ENCODE data around the gene SHC3. TPM values are rescaled to one million over a fixed set of nuclear protein-coding genes. Genes with fewer than 3 reads are reported as not detected.

SHC3 gene
- total and polyA plus RNA-seq, 2 experiments from 2014 or later: 1.3 to 2.9 TPM

DNA sequence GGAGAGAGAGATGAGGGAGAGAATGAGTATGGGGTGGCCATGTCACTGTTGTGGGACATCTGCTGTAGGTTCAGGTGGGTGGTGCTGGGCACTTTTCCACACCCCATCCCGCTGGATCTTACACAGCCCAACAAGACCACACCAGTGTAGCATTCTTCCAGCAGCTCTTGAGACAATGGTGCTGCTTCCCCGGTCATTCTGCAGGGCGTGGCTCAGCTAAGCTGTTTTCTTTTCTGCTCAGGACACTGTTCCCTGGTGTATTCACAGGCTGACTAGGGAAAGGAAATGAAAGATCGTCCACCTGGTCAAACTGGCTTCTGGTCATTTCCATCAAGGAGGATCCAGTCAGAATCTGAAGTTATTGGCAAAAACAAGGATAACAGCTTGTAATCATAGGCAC lies 111.8 kb downstream of the SHC3 start:
- Histone ChIP-seq H3K4me1 (ENCODE audit: insufficient read depth) (no peaks in the 10 kb centered on the region), H3K79me2 (replicated peaks; ENCODE audit: insufficient read depth) (no peaks in the 10 kb centered on the region), H2AFZ (no peak overlapping the region), H3K4me2 (no peak overlapping the region), H3K9me2 (ENCODE audit: insufficient read depth) (no peaks in the 10 kb centered on the region), H3F3A (replicated peaks; ENCODE audit: low read depth) (no peaks in the 10 kb centered on the region), H3K27ac (ENCODE audit: low read depth) (no peak overlapping the region), H3K4me3 (no peak overlapping the region), H3K36me3 (ENCODE audit: insufficient read depth) (no peaks in the 10 kb centered on the region), H3K27me3 (ENCODE audit: insufficient read depth) (no peaks in the 10 kb centered on the region), H4K20me1 (replicated peaks; ENCODE audit: insufficient read depth) (no peaks in the 10 kb centered on the region)
- Mint-ChIP-seq H3K4me1 (peaks cover 5% of the 10 kb centered on the region; the same call in 1 of the 3 replicates), H3K9me3 (no peaks in the 10 kb centered on the region), H3K27ac (no peak overlapping the region), H3K27me3 (ENCODE audit: insufficient read depth, low read depth, poor library complexity) (peaks cover 1% of the 10 kb centered on the region), H3K4me3 (no peak overlapping the region), H3K36me3 (ENCODE audit: low read depth) (peaks cover 3% of the 10 kb centered on the region; the same call in 1 of the 3 replicates)
- no peak for TF ChIP-seq STAT1 (IDR thresholded peaks at IDR 0.05; ENCODE audit: unreplicated experiment)
- TF ChIP-seq ZNF331 (CRISPR knock-in tag; IDR thresholded peaks at IDR 0.05; ENCODE audit: low read depth): no peak
- TF ChIP-seq ZNF114 (CRISPR knock-in tag; IDR thresholded peaks at IDR 0.05): no peak
- TF ChIP-seq NANOG (IDR thresholded peaks at IDR 0.05; ENCODE audit: borderline replicate concordance): no peak
- TF ChIP-seq, protein P1, sequence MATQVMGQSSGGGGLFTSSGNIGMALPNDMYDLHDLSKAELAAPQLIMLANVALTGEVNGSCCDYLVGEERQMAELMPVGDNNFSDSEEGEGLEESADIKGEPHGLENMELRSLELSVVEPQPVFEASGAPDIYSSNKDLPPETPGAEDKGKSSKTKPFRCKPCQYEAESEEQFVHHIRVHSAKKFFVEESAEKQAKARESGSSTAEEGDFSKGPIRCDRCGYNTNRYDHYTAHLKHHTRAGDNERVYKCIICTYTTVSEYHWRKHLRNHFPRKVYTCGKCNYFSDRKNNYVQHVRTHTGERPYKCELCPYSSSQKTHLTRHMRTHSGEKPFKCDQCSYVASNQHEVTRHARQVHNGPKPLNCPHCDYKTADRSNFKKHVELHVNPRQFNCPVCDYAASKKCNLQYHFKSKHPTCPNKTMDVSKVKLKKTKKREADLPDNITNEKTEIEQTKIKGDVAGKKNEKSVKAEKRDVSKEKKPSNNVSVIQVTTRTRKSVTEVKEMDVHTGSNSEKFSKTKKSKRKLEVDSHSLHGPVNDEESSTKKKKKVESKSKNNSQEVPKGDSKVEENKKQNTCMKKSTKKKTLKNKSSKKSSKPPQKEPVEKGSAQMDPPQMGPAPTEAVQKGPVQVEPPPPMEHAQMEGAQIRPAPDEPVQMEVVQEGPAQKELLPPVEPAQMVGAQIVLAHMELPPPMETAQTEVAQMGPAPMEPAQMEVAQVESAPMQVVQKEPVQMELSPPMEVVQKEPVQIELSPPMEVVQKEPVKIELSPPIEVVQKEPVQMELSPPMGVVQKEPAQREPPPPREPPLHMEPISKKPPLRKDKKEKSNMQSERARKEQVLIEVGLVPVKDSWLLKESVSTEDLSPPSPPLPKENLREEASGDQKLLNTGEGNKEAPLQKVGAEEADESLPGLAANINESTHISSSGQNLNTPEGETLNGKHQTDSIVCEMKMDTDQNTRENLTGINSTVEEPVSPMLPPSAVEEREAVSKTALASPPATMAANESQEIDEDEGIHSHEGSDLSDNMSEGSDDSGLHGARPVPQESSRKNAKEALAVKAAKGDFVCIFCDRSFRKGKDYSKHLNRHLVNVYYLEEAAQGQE (IDR thresholded peaks at IDR 0.05; ENCODE audit: unreplicated experiment): no peak
- TF ChIP-seq JUNB (IDR thresholded peaks at IDR 0.05; ENCODE audit: unreplicated experiment): no peak
- TF ChIP-seq, protein P2, sequence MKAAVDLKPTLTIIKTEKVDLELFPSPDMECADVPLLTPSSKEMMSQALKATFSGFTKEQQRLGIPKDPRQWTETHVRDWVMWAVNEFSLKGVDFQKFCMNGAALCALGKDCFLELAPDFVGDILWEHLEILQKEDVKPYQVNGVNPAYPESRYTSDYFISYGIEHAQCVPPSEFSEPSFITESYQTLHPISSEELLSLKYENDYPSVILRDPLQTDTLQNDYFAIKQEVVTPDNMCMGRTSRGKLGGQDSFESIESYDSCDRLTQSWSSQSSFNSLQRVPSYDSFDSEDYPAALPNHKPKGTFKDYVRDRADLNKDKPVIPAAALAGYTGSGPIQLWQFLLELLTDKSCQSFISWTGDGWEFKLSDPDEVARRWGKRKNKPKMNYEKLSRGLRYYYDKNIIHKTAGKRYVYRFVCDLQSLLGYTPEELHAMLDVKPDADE (IDR thresholded peaks at IDR 0.05): no peak
- no peak for TF ChIP-seq EZH2 (IDR thresholded peaks at IDR 0.05; ENCODE audit: low read depth, unreplicated experiment)
- TF ChIP-seq, protein P3, sequence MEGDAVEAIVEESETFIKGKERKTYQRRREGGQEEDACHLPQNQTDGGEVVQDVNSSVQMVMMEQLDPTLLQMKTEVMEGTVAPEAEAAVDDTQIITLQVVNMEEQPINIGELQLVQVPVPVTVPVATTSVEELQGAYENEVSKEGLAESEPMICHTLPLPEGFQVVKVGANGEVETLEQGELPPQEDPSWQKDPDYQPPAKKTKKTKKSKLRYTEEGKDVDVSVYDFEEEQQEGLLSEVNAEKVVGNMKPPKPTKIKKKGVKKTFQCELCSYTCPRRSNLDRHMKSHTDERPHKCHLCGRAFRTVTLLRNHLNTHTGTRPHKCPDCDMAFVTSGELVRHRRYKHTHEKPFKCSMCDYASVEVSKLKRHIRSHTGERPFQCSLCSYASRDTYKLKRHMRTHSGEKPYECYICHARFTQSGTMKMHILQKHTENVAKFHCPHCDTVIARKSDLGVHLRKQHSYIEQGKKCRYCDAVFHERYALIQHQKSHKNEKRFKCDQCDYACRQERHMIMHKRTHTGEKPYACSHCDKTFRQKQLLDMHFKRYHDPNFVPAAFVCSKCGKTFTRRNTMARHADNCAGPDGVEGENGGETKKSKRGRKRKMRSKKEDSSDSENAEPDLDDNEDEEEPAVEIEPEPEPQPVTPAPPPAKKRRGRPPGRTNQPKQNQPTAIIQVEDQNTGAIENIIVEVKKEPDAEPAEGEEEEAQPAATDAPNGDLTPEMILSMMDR (conservative IDR thresholded peaks at IDR 0.05; ENCODE audit: low read depth in 2 of 2): no peak
- TF ChIP-seq, protein P4, sequence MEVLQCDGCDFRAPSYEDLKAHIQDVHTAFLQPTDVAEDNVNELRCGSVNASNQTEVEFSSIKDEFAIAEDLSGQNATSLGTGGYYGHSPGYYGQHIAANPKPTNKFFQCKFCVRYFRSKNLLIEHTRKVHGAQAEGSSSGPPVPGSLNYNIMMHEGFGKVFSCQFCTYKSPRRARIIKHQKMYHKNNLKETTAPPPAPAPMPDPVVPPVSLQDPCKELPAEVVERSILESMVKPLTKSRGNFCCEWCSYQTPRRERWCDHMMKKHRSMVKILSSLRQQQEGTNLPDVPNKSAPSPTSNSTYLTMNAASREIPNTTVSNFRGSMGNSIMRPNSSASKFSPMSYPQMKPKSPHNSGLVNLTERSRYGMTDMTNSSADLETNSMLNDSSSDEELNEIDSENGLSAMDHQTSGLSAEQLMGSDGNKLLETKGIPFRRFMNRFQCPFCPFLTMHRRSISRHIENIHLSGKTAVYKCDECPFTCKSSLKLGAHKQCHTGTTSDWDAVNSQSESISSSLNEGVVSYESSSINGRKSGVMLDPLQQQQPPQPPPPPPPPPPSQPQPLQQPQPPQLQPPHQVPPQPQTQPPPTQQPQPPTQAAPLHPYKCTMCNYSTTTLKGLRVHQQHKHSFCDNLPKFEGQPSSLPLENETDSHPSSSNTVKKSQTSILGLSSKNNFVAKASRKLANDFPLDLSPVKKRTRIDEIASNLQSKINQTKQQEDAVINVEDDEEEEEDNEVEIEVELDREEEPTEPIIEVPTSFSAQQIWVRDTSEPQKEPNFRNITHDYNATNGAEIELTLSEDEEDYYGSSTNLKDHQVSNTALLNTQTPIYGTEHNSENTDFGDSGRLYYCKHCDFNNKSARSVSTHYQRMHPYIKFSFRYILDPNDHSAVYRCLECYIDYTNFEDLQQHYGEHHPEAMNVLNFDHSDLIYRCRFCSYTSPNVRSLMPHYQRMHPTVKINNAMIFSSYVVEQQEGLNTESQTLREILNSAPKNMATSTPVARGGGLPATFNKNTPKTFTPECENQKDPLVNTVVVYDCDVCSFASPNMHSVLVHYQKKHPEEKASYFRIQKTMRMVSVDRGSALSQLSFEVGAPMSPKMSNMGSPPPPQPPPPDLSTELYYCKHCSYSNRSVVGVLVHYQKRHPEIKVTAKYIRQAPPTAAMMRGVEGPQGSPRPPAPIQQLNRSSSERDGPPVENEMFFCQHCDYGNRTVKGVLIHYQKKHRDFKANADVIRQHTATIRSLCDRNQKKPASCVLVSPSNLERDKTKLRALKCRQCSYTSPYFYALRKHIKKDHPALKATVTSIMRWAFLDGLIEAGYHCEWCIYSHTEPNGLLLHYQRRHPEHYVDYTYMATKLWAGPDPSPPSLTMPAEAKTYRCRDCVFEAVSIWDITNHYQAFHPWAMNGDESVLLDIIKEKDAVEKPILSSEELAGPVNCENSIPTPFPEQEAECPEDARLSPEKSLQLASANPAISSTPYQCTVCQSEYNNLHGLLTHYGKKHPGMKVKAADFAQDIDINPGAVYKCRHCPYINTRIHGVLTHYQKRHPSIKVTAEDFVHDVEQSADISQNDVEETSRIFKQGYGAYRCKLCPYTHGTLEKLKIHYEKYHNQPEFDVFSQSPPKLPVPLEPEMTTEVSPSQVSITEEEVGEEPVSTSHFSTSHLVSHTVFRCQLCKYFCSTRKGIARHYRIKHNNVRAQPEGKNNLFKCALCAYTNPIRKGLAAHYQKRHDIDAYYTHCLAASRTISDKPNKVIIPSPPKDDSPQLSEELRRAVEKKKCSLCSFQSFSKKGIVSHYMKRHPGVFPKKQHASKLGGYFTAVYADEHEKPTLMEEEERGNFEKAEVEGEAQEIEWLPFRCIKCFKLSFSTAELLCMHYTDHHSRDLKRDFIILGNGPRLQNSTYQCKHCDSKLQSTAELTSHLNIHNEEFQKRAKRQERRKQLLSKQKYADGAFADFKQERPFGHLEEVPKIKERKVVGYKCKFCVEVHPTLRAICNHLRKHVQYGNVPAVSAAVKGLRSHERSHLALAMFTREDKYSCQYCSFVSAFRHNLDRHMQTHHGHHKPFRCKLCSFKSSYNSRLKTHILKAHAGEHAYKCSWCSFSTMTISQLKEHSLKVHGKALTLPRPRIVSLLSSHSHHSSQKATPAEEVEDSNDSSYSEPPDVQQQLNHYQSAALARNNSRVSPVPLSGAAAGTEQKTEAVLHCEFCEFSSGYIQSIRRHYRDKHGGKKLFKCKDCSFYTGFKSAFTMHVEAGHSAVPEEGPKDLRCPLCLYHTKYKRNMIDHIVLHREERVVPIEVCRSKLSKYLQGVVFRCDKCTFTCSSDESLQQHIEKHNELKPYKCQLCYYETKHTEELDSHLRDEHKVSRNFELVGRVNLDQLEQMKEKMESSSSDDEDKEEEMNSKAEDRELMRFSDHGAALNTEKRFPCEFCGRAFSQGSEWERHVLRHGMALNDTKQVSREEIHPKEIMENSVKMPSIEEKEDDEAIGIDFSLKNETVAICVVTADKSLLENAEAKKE (CRISPR knock-in tag; IDR thresholded peaks at IDR 0.05): no peak
- TF ChIP-seq EZH2phosphoT487 (IDR thresholded peaks at IDR 0.05; ENCODE audit: unreplicated experiment): no peak
- TF ChIP-seq POLR2AphosphoS5 (IDR thresholded peaks at IDR 0.05; ENCODE audit: low read depth): no peak
- TF ChIP-seq CREB1 (CRISPR knock-in tag; IDR thresholded peaks at IDR 0.05; ENCODE audit: low read depth): no peak
- DNase-seq (ENCODE audit: low spot score) (no peak), ATAC-seq (no peak)

Data from GM23338 (cell line).